Liver (tissue), 9 donors: Measurements from ENCODE around the gene USP46. TPM values are rescaled to one million over a fixed set of nuclear protein-coding genes. Genes with fewer than 3 reads are reported as not detected.

Source experiments
- DNase-seq: peaks from one replicate; pipeline ENCODE4 v3.0.0-alpha.2; 2017; ENCODE audit warnings: low spot score
- H3K27ac ChIP-seq, 2 donors: one replicate each; pipeline ENCODE4 v1.7.0; 2013; ENCODE audit warnings: inconsistent platforms in 2 of 2, low read length in 2 of 2, control low read depth in 1 of 2, low read depth in 1 of 2, mild to moderate bottlenecking in 1 of 2
- H3K27me3 ChIP-seq, 4 donors: one replicate each; pipeline versions ENCODE4 v1.6.1 to v1.7.0; 2013; ENCODE audit warnings: low read length in 3 of 4, inconsistent platforms in 1 of 4, mild to moderate bottlenecking in 1 of 4, moderate library complexity in 1 of 4; ENCODE audit not compliant: control insufficient read depth in 4 of 4, insufficient read depth in 4 of 4
- H3K36me3 ChIP-seq, 4 donors: one replicate each; pipeline versions ENCODE4 v1.6.1 to v1.7.0; 2013; ENCODE audit warnings: low read length in 3 of 4, mild to moderate bottlenecking in 3 of 4, low read depth in 1 of 4, moderate library complexity in 1 of 4; ENCODE audit not compliant: control insufficient read depth in 4 of 4, insufficient read depth in 3 of 4
- H3K4me1 ChIP-seq, 4 donors: one replicate each; pipeline versions ENCODE4 v1.6.1 to v1.7.0; 2013; ENCODE audit warnings: low read length in 3 of 4, mild to moderate bottlenecking in 3 of 4, moderate library complexity in 1 of 4; ENCODE audit not compliant: control insufficient read depth in 4 of 4, insufficient read depth in 4 of 4
- H3K4me3 ChIP-seq, 3 donors: one replicate each; pipeline versions ENCODE4 v1.6.1 to v1.7.0; 2013; ENCODE audit warnings: low read length in 3 of 3, control low read depth in 1 of 3, low read depth in 1 of 3, mild to moderate bottlenecking in 1 of 3
- H3K9ac ChIP-seq, 2 donors: one replicate each; pipeline ENCODE4 v1.7.0; 2013; ENCODE audit warnings: low read length in 2 of 2, mild to moderate bottlenecking in 2 of 2, moderate library complexity in 2 of 2, control low read depth in 1 of 2, low read depth in 1 of 2
- H3K9me3 ChIP-seq, 4 donors: one replicate each; pipeline versions ENCODE4 v1.6.1 to v1.7.0; 2013; ENCODE audit warnings: low read length in 3 of 4; ENCODE audit not compliant: control insufficient read depth in 4 of 4
- ATF3 ChIP-seq: IDR thresholded peaks from 2 replicates; pipeline ENCODE4 v1.6.1; 2016; ENCODE audit warnings: antibody characterized with exemption
- EGR1 ChIP-seq, 2 donors: IDR thresholded peaks; 2 replicates each; pipeline ENCODE4 v1.6.1; 2016 to 2018; ENCODE audit warnings: antibody characterized with exemption in 2 of 2, low read depth in 2 of 2
- FOXA1 ChIP-seq: IDR thresholded peaks from 2 replicates; pipeline ENCODE4 v1.6.1; 2016; ENCODE audit warnings: antibody characterized with exemption
- FOXA2 ChIP-seq: IDR thresholded peaks from 2 replicates; pipeline ENCODE4 v1.6.1; 2016; ENCODE audit warnings: antibody characterized with exemption
- GABPA ChIP-seq, 2 donors: IDR thresholded peaks in 1 of 2; conservative IDR thresholded peaks in 1 of 2; 2 replicates each; pipeline ENCODE4 v1.6.1; 2016; ENCODE audit warnings: antibody characterized with exemption in 2 of 2, mild to moderate bottlenecking in 1 of 2, moderate library complexity in 1 of 2
- HNF4A ChIP-seq, 2 donors: conservative IDR thresholded peaks; 2 replicates each; pipeline ENCODE4 v1.6.1; 2016; ENCODE audit warnings: antibody characterized with exemption in 2 of 2, mild to moderate bottlenecking in 2 of 2
- HNF4G ChIP-seq: IDR thresholded peaks from 2 replicates; pipeline ENCODE4 v1.6.1; 2016; ENCODE audit warnings: antibody characterized with exemption
- JUND ChIP-seq, 2 donors: IDR thresholded peaks; 2 replicates each; pipeline ENCODE4 v1.6.1; 2016; ENCODE audit warnings: antibody characterized with exemption in 2 of 2
- MAX ChIP-seq: IDR thresholded peaks from 2 replicates; pipeline ENCODE4 v1.6.1; 2016; ENCODE audit warnings: antibody characterized with exemption
- NR2F2 ChIP-seq: IDR thresholded peaks from 2 replicates; pipeline ENCODE4 v1.6.1; 2016; ENCODE audit warnings: antibody characterized with exemption
- RAD21 ChIP-seq, 2 donors: IDR thresholded peaks; 2 replicates each; pipeline ENCODE4 v1.6.1; 2016; ENCODE audit warnings: antibody characterized with exemption in 2 of 2, mild to moderate bottlenecking in 2 of 2
- REST ChIP-seq: IDR thresholded peaks from 2 replicates; pipeline ENCODE4 v1.6.1; 2016; ENCODE audit warnings: antibody characterized with exemption, mild to moderate bottlenecking
- RXRA ChIP-seq, 2 donors: IDR thresholded peaks; 2 replicates each; pipeline ENCODE4 v1.6.1; 2017 to 2018; ENCODE audit warnings: antibody characterized with exemption in 2 of 2, mild to moderate bottlenecking in 1 of 2
- SP1 ChIP-seq: IDR thresholded peaks from 2 replicates; pipeline ENCODE4 v1.6.1; 2018; ENCODE audit warnings: antibody characterized with exemption, mild to moderate bottlenecking
- TAF1 ChIP-seq: conservative IDR thresholded peaks from 2 replicates; pipeline ENCODE4 v1.6.1; 2016; ENCODE audit warnings: antibody characterized with exemption, mild to moderate bottlenecking
- YY1 ChIP-seq: IDR thresholded peaks from 2 replicates; pipeline ENCODE4 v1.6.1; 2016; ENCODE audit warnings: antibody characterized with exemption, mild to moderate bottlenecking
- ZBTB33 ChIP-seq: IDR thresholded peaks from 2 replicates; pipeline ENCODE4 v1.6.1; 2016; ENCODE audit warnings: antibody characterized with exemption
- WGBS: extraction: QIAGEN DNeasy Blood & Tissue Kit; methylation state at CpG from one replicate; pipeline ENCODE4 v1.1.7; 2013; 5-methylcytosine and 5-hydroxymethylcytosine counted together
- polyA plus RNA-seq, 2 donors: library from polyadenylated mRNA; stranded (reverse) in 1 of 2; unstranded in 1 of 2; fragments of 200-250 nt in 1 of 2; fragments of >200 nt in 1 of 2; fragmentation: Nextera tagmentation in 1 of 2; extraction: Ambion mirVana in 1 of 2; gene quantifications; one replicate each; pipeline versions ENCODE4 v1.2.1 to v1.2.3, GENCODE V29; 2013 to 2015
- total RNA-seq, 2 donors: library from RNA; depleted of rRNA; stranded (reverse); fragments of >200 nt; gene quantifications; one replicate each; pipeline ENCODE4 v1.2.3, GENCODE V29; 2014
- donor health status: healthy.
- donor health status: healthy.
- donor health status: healthy.
- donor health status: healthy.
- donor health status: healthy.

Gene USP46
- total and polyA plus RNA-seq, 4 donors, result 2.3 to 5.5 (median 3.9) TPM

GRCh38 chr4:52684896-52685295, 25.8 kb upstream of the USP46 start:
- WGBS, result 83% methylated on average over 1 of the region's 1 CpG
- no peaks in the 10 kb centered on the region for H3K9me3 ChIP-seq
- H3K27me3 ChIP-seq, result no peaks in the 10 kb centered on the region
- H3K4me3 ChIP-seq, result no peak overlapping the region
- no peak overlapping the region for H3K27ac ChIP-seq
- TF ChIP-seq HNF4A (conservative IDR thresholded peaks at IDR 0.05), result no peak
- TF ChIP-seq RXRA (IDR thresholded peaks at IDR 0.05), result no peak
- TF ChIP-seq JUND (IDR thresholded peaks at IDR 0.05), result no peak
- no peak for TF ChIP-seq MAX
- no peak for TF ChIP-seq TAF1
- no peak for TF ChIP-seq GABPA (IDR thresholded peaks at IDR 0.05 in 1 of 2, conservative IDR thresholded peaks at IDR 0.05 in 1 of 2)
- no peak for TF ChIP-seq HNF4G
- no peak for TF ChIP-seq ZBTB33
- TF ChIP-seq FOXA2, result no peak
- TF ChIP-seq RAD21 (IDR thresholded peaks at IDR 0.05), result no peak
- no peak for TF ChIP-seq SP1
- TF ChIP-seq ATF3, result no peak
- no peak for TF ChIP-seq EGR1 (IDR thresholded peaks at IDR 0.05; ENCODE audit: low read depth in 2 of 2)
- TF ChIP-seq FOXA1, result no peak
- no peak for TF ChIP-seq REST
- no peak for TF ChIP-seq NR2F2
- H3K9ac ChIP-seq, result no peak overlapping the region
- DNase-seq, result no peak
- H3K36me3 ChIP-seq, result no peaks in the 10 kb centered on the region
- H3K4me1 ChIP-seq, result no peaks in the 10 kb centered on the region

- no peak for DNase-seq
- WGBS, result 80% methylated on average over 2 of the region's 2 CpGs
Measured at GRCh38 chr4:52680381-52680780, 21.3 kb upstream of the USP46 start.

More at GRCh38 chr4:52680381-52680780, 21.3 kb upstream of the USP46 start:
- Histone ChIP-seq H3K9me3 (no peaks in the 10 kb centered on the region), H3K36me3 (no peaks in the 10 kb centered on the region), H3K27ac (no peak overlapping the region), H3K4me3 (no peak overlapping the region), H3K27me3 (no peaks in the 10 kb centered on the region), H3K4me1 (no peaks in the 10 kb centered on the region), H3K9ac (no peak overlapping the region)
- no peak for TF ChIP-seq SP1
- TF ChIP-seq MAX, result no peak
- TF ChIP-seq EGR1 (IDR thresholded peaks at IDR 0.05; ENCODE audit: low read depth in 2 of 2), result no peak
- no peak for TF ChIP-seq REST
- no peak for TF ChIP-seq HNF4G
- no peak for TF ChIP-seq FOXA2
- no peak for TF ChIP-seq YY1
- TF ChIP-seq HNF4A (conservative IDR thresholded peaks at IDR 0.05), result no peak
- no peak for TF ChIP-seq FOXA1
- no peak for TF ChIP-seq RAD21 (IDR thresholded peaks at IDR 0.05)
- no peak for TF ChIP-seq JUND (IDR thresholded peaks at IDR 0.05)
